OCI-LY3 (cell line): ENCODE measurements around the gene CDH4.

Source experiments
- H2AFZ ChIP-seq: fragments of 200-600, 300-600 bp; shearing (Covaris generic); 2 replicates; pipeline ENCODE4 v1.6.0; 2014; ENCODE audit warnings: antibody characterized with exemption, low read depth, low read length
- H3K27ac ChIP-seq: fragments of 200-600, 300-600 bp; sonication (generic); 2 replicates; pipeline ENCODE4 v1.5.1; 2014; ENCODE audit warnings: mild to moderate bottlenecking, low read length, moderate library complexity, mixed read lengths
- H3K27me3 ChIP-seq: fragments of 200-600, 300-600 bp; sonication (generic); 2 replicates; pipeline ENCODE4 v1.6.1; 2014; ENCODE audit warnings: low read depth, low read length, mixed read lengths
- H3K36me3 ChIP-seq: fragments of 200-600, 300-600 bp; sonication (generic); replicated peaks from 2 replicates; pipeline ENCODE3; 2014; ENCODE audit warnings: low read depth, low read length, mixed read lengths
- H3K4me1 ChIP-seq: fragments of 300-600, 200-600 bp; sonication (generic); 2 replicates; pipeline ENCODE4 v1.6.1; 2014; ENCODE audit warnings: low read length, mixed read lengths
- H3K4me2 ChIP-seq: fragments of 200-600, 300-600 bp; sonication (generic); 2 replicates; pipeline ENCODE4 v1.6.1; 2014; ENCODE audit warnings: low read length, mixed read lengths
- H3K4me3 ChIP-seq: fragments of 300-600, 200-600 bp; sonication (generic); 2 replicates; pipeline ENCODE4 v1.5.1; 2014; ENCODE audit warnings: antibody characterized with exemption, mild to moderate bottlenecking, low read length, moderate library complexity
- H3K79me2 ChIP-seq: fragments of 300-600, 200-600 bp; shearing (Covaris generic); 2 replicates; pipeline ENCODE4 v1.6.1; 2014; ENCODE audit warnings: mild to moderate bottlenecking, low read length, mixed read lengths
- H3K9ac ChIP-seq: fragments of 300-600, 200-600 bp; shearing (Covaris generic); 2 replicates; pipeline ENCODE4 v1.6.0; 2014; ENCODE audit warnings: mild to moderate bottlenecking, low read length, moderate library complexity
- H3K9me3 ChIP-seq: fragments of 200-600, 300-600 bp; shearing (Covaris generic); 2 replicates; pipeline ENCODE4 v1.6.1; 2014; ENCODE audit warnings: low read length, mixed read lengths; ENCODE audit not compliant: insufficient read depth
- H4K20me1 ChIP-seq: fragments of 200-600, 300-600 bp; sonication (generic); 2 replicates; pipeline ENCODE4 v1.6.1; 2016; ENCODE audit warnings: low read length, mixed read lengths; ENCODE audit not compliant: insufficient read depth
- CTCF ChIP-seq: fragments of 200-600, 300-600 bp; sonication (generic); IDR thresholded peaks from 2 replicates; pipeline ENCODE4 v1.5.1; 2014; ENCODE audit warnings: antibody characterized with exemption, low read length, low read depth
- EZH2phosphoT487 ChIP-seq: fragments of 200-600 bp; shearing (Covaris generic); IDR thresholded peaks from 2 replicates; pipeline ENCODE4 v1.6.1; 2018; ENCODE audit warnings: antibody characterized with exemption, mixed run types, low read depth

The CDH4 gene

GRCh38 chr20:61938839-61939690 lies 687.0 kb downstream of the CDH4 start:
- no peak overlapping the region for H3K4me3 ChIP-seq
- H3K4me1 ChIP-seq: no peaks in the 10 kb centered on the region
- H3K27ac ChIP-seq: no peak overlapping the region
- no peak overlapping the region for H2AFZ ChIP-seq
- H3K9ac ChIP-seq: no peak overlapping the region
- no peaks in the 10 kb centered on the region for H3K79me2 ChIP-seq
- no peaks in the 10 kb centered on the region for H3K27me3 ChIP-seq
- H4K20me1 ChIP-seq: no peaks in the 10 kb centered on the region
- no peaks in the 10 kb centered on the region for H3K9me3 ChIP-seq
- H3K4me2 ChIP-seq: no peak overlapping the region
- TF ChIP-seq CTCF (no peak), EZH2phosphoT487 (no peak)
- H3K36me3 ChIP-seq: no peaks in the 10 kb centered on the region

- Histone ChIP-seq H3K79me2 (no peaks in the 10 kb centered on the region), H3K9me3 (no peaks in the 10 kb centered on the region), H3K27me3 (no peaks in the 10 kb centered on the region), H3K9ac (no peak overlapping the region), H2AFZ (no peak overlapping the region), H3K4me1 (no peaks in the 10 kb centered on the region), H4K20me1 (no peaks in the 10 kb centered on the region), H3K36me3 (no peaks in the 10 kb centered on the region), H3K4me3 (no peak overlapping the region), H3K27ac (no peak overlapping the region), H3K4me2 (no peak overlapping the region)
- TF ChIP-seq CTCF (no peak), EZH2phosphoT487 (no peak)
Measured at GRCh38 chr20:61939691-61940360, 687.8 kb downstream of the CDH4 start.

GRCh38 chr20:61940491-61940890 lies 688.4 kb downstream of the CDH4 start:
- TF ChIP-seq CTCF: no peak
- TF ChIP-seq EZH2phosphoT487: no peak
- Histone ChIP-seq H3K4me3 (no peak overlapping the region), H3K79me2 (no peaks in the 10 kb centered on the region)

GRCh38 chr20:61940976-61941720 lies 689.1 kb downstream of the CDH4 start:
- no peak overlapping the region for H2AFZ ChIP-seq
- H4K20me1 ChIP-seq: no peaks in the 10 kb centered on the region
- no peaks in the 10 kb centered on the region for H3K36me3 ChIP-seq
- H3K27me3 ChIP-seq: no peaks in the 10 kb centered on the region
- no peak overlapping the region for H3K9ac ChIP-seq
- H3K9me3 ChIP-seq: no peaks in the 10 kb centered on the region
- H3K27ac ChIP-seq: no peak overlapping the region
- no peaks in the 10 kb centered on the region for H3K4me1 ChIP-seq
- H3K4me3 ChIP-seq: no peak overlapping the region
- no peak for TF ChIP-seq EZH2phosphoT487
- no peak for TF ChIP-seq CTCF
- H3K79me2 ChIP-seq: no peaks in the 10 kb centered on the region
- H3K4me2 ChIP-seq: no peak overlapping the region

More at GRCh38 chr20:61940491-61940890, 688.4 kb downstream of the CDH4 start:
- Histone ChIP-seq H3K36me3 (no peaks in the 10 kb centered on the region), H3K4me1 (no peaks in the 10 kb centered on the region), H3K4me2 (no peak overlapping the region), H3K27me3 (no peaks in the 10 kb centered on the region), H2AFZ (no peak overlapping the region), H4K20me1 (no peaks in the 10 kb centered on the region), H3K9me3 (no peaks in the 10 kb centered on the region), H3K27ac (no peak overlapping the region), H3K9ac (no peak overlapping the region)
